ENCODE results near the gene PLEKHA1. TPM values are rescaled to one million over a fixed set of nuclear protein-coding genes. Genes with fewer than 3 reads are reported as not detected.

PLEKHA1 gene
- total and polyA plus RNA-seq, 2 of the 13 experiments (the other 11 are each of a cell fraction or from before 2014, with no cell fraction given) = 32.2 to 53.3 TPM

- Histone ChIP-seq H3K27me3 (ENCODE audit: control insufficient read depth in 1 of 2, insufficient read depth in 2 of 2, low read length in 2 of 2) (no peaks in the 10 kb centered on the region), H3K4me2 (ENCODE audit: low read depth, low read length) (no peak overlapping the region), H3K9ac (ENCODE audit: insufficient read depth, low read depth, low read length) (no peak overlapping the region), H3K4me3 (replicated peaks in 1 of 3; ENCODE audit: insufficient read depth in 1 of 3, low read depth in 2 of 3, low read length in 3 of 3) (no peak overlapping the region), H3K36me3 (replicated peaks in 1 of 2; ENCODE audit: control insufficient read depth in 1 of 2, insufficient read depth in 2 of 2, low read length in 2 of 2) (peaks cover 1 to 12% of the 10 kb centered on the region in 2 experiments), H3K27ac (ENCODE audit: extremely low read length, insufficient read depth, low read length) (no peak overlapping the region), H2AFZ (ENCODE audit: low read length) (no peak overlapping the region), H4K20me1 (ENCODE audit: insufficient read depth, low read length) (peaks cover 3% of the 10 kb centered on the region; the same call in 1 of the 2 replicates), H3K9me3 (ENCODE audit: low read length) (no peaks in the 10 kb centered on the region), H3K4me1 (ENCODE audit: insufficient read depth, low read length) (peaks cover 50% of the 10 kb centered on the region), H3K79me2 (ENCODE audit: insufficient read depth, low read length) (peaks cover 93% of the 10 kb centered on the region)
- no peak for TF ChIP-seq SIX4 (CRISPR knock-in tag; IDR thresholded peaks at IDR 0.05)
- no peak for TF ChIP-seq ZBTB3 (CRISPR knock-in tag; IDR thresholded peaks at IDR 0.05; ENCODE audit: borderline replicate concordance, low read depth)
- TF ChIP-seq SETDB1 (CRISPR knock-in tag; IDR thresholded peaks at IDR 0.05; ENCODE audit: borderline replicate concordance) = no peak
- no peak for TF ChIP-seq NR2F2 (IDR thresholded peaks at IDR 0.05; ENCODE audit: borderline replicate concordance, low read depth)
- no peak for TF ChIP-seq CREBL2 (CRISPR knock-in tag; IDR thresholded peaks at IDR 0.05; ENCODE audit: borderline replicate concordance)
- DNase-seq (ENCODE audit: low spot score) = no peak
- CTCF ChIA-PET (ENCODE audit: low intra/inter-chr PET ratio, low total read pairs) = no interaction called here
- ATAC-seq = no peak
- intact Hi-C loops (cut with micrococcal nuclease; ENCODE audit: unreplicated experiment) = no loop called here
- POLR2A ChIA-PET = interaction anchor here (1.1 to 1.6 kb wide), 2 partner anchors 13 to 77 kb away, joined by 7 to 10 read pairs; partner anchors contain the start of gene PLEKHA1
- WGBS (ENCODE audit: low lambda C conversion rate) = 89% methylated on average over 2 of the region's 2 CpGs
- no TSS peak for BruUV-seq (replicated peaks)
- in situ Hi-C loops (cut with HindIII; ENCODE audit: extremely low pct_ligation_motif_present, low pct_unique_long_range_greater_than_20kb) = no loop called here
- FAIRE-seq = no peak
Observed at GRCh38 chr10:122387572-122387971, 13.1 kb downstream of the PLEKHA1 start.

- no peaks in the 10 kb centered on the region for H3K9me3 ChIP-seq (ENCODE audit: low read length)
- DNase-seq (ENCODE audit: low spot score) (no peak), FAIRE-seq (no peak), ATAC-seq (no peak)
- peaks cover 50% of the 10 kb centered on the region for H3K4me1 ChIP-seq (ENCODE audit: insufficient read depth, low read length)
- in situ Hi-C loops (cut with HindIII; ENCODE audit: extremely low pct_ligation_motif_present, low pct_unique_long_range_greater_than_20kb) (no loop called here), intact Hi-C loops (cut with micrococcal nuclease; ENCODE audit: unreplicated experiment) (no loop called here)
- H3K27ac ChIP-seq (ENCODE audit: extremely low read length, insufficient read depth, low read length) = no peak overlapping the region
- no peak overlapping the region for H3K9ac ChIP-seq (ENCODE audit: insufficient read depth, low read depth, low read length)
- ChIA-PET CTCF (ENCODE audit: low intra/inter-chr PET ratio, low total read pairs) (no interaction called here), POLR2A (no interaction called here)
- no peak overlapping the region for H2AFZ ChIP-seq (ENCODE audit: low read length)
- no peak overlapping the region for H3K4me2 ChIP-seq (ENCODE audit: low read depth, low read length)
- WGBS (ENCODE audit: low lambda C conversion rate) = 97% methylated on average over 1 of the region's 1 CpG
- H3K79me2 ChIP-seq (ENCODE audit: insufficient read depth, low read length) = peaks cover 90% of the 10 kb centered on the region
- H3K4me3 ChIP-seq (replicated peaks in 1 of 3; ENCODE audit: insufficient read depth in 1 of 3, low read depth in 2 of 3, low read length in 3 of 3) = no peak overlapping the region
- no TSS peak for BruUV-seq (replicated peaks)
- H3K27me3 ChIP-seq (ENCODE audit: control insufficient read depth in 1 of 2, insufficient read depth in 2 of 2, low read length in 2 of 2) = no peaks in the 10 kb centered on the region
- H4K20me1 ChIP-seq (ENCODE audit: insufficient read depth, low read length) = peaks cover 3% of the 10 kb centered on the region; the same call in 1 of the 2 replicates
- H3K36me3 ChIP-seq (replicated peaks in 1 of 2; ENCODE audit: control insufficient read depth in 1 of 2, insufficient read depth in 2 of 2, low read length in 2 of 2) = peaks cover 1 to 17% of the 10 kb centered on the region in 2 experiments
- no peak for TF ChIP-seq ZNF607 (CRISPR knock-in tag; IDR thresholded peaks at IDR 0.05; ENCODE audit: borderline replicate concordance)
- TF ChIP-seq MBNL3 (CRISPR knock-in tag; conservative IDR thresholded peaks at IDR 0.05) = no peak
- TF ChIP-seq PHF20 (CRISPR knock-in tag; IDR thresholded peaks at IDR 0.05) = no peak
- no peak for TF ChIP-seq ZNF432 (CRISPR knock-in tag; IDR thresholded peaks at IDR 0.05; ENCODE audit: borderline replicate concordance)
- no peak for TF ChIP-seq ATF4 (CRISPR knock-in tag; IDR thresholded peaks at IDR 0.05)
- TF ChIP-seq NR2C2 (CRISPR knock-in tag; IDR thresholded peaks at IDR 0.05; ENCODE audit: borderline replicate concordance) = no peak
- no peak for TF ChIP-seq ZNF687 (CRISPR knock-in tag; IDR thresholded peaks at IDR 0.05)
Observed at GRCh38 chr10:122388287-122388997, 13.9 kb downstream of the PLEKHA1 start.
